Measurements from ENCODE around the gene R3HDM2.
"Not testable (repeated sequence)": the region's sequence is repeated elsewhere in the genome, so short reads cannot be mapped to it uniquely, and the experiment has no call there.

DNA sequence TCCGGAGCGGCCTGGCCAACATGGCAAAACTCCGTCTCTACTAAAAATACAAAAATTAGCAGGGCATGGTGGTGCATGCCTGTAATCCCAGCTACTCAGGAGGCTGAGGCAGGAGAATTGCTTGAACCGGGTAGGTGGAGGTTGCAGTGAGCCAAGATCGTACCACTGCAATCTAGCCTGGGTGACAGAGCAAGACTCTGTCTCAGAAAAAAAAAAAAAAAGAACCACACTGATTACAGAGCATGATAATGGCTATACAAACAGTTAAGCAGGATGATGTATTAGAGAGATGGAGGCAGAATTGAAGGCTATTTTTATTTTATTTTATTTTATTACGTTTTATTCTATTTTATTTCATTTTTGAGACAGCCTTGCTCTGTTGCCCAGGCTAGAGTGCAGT is 13.5 kb upstream of the R3HDM2 start:
- TF ChIP-seq, protein P1, sequence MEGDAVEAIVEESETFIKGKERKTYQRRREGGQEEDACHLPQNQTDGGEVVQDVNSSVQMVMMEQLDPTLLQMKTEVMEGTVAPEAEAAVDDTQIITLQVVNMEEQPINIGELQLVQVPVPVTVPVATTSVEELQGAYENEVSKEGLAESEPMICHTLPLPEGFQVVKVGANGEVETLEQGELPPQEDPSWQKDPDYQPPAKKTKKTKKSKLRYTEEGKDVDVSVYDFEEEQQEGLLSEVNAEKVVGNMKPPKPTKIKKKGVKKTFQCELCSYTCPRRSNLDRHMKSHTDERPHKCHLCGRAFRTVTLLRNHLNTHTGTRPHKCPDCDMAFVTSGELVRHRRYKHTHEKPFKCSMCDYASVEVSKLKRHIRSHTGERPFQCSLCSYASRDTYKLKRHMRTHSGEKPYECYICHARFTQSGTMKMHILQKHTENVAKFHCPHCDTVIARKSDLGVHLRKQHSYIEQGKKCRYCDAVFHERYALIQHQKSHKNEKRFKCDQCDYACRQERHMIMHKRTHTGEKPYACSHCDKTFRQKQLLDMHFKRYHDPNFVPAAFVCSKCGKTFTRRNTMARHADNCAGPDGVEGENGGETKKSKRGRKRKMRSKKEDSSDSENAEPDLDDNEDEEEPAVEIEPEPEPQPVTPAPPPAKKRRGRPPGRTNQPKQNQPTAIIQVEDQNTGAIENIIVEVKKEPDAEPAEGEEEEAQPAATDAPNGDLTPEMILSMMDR (IDR thresholded peaks at IDR 0.05; ENCODE audit: borderline replicate concordance, extremely low read depth, low read length, poor library complexity, severe bottlenecking), result not testable (repeated sequence)
- not testable (repeated sequence) for TF ChIP-seq EZH2 (IDR thresholded peaks at IDR 0.05; ENCODE audit: borderline replicate concordance, low read depth, low read length, severe bottlenecking)
